Breast epithelium (tissue), 3 donors: ENCODE data around the gene ATF5.

Experiments
- POLR2A ChIP-seq: fragments of 450-650 bp; IDR thresholded peaks from one replicate; pipeline ENCODE4 v1.6.1; 2016; ENCODE audit warnings: antibody characterized with exemption, mild to moderate bottlenecking, moderate library complexity
- POLR2AphosphoS5 ChIP-seq, 3 donors: sonication (generic); formaldehyde crosslinking; IDR thresholded peaks; one replicate each; pipeline ENCODE4 v1.6.1; 2017; ENCODE audit warnings: antibody characterized with exemption in 3 of 3
- TF ChIP-seq, protein P1 (sequence below), 3 donors: fragments of 450-650 bp; IDR thresholded peaks; one replicate each; pipeline ENCODE4 v1.5.1; 2016 to 2017; ENCODE audit warnings: antibody characterized with exemption in 3 of 3, mild to moderate bottlenecking in 3 of 3, moderate library complexity in 3 of 3

DNA sequence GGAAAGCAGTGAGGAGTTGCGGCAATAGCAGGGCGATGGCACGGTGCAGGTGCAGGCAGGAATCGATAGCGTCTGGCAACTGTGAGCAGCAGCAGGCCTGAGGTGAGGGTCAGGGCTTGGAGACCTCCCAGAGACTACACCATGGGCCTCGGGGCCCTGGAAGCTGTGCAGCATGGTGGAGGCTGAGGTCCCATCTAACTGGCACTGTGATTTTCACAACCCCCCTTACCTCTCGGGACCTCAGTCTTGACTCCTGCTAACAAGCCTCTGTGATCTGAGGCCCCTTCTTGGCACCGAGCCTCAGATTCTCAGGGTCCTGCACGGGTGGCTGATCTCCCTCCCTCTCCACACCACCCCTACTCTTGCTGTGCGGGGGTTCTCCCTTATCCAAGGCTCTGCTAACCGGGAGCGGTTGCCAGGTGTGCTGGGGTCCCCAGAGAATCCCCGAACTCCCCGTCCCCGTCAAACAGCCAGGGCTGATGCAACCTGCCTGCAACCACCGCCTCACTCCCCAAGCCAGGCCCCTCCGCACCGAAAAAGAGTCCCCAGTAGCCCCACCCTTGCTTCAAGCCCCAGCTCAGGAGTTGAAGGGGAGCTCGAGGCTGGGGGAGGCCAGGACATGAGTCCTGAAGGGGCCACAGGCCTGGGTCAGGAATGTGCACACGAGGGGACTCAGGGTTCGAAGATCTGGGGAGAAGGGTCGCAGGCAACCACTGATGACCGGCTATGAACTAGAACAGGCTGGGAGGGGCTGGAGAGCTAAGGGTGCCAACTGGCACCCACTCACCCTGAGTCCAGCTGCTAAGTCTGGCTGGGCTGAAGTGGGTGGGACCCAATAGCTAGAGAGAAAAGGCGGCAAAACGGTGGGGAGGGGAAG is 4.8 kb upstream of the ATF5 start:
- TF ChIP-seq, protein P1, sequence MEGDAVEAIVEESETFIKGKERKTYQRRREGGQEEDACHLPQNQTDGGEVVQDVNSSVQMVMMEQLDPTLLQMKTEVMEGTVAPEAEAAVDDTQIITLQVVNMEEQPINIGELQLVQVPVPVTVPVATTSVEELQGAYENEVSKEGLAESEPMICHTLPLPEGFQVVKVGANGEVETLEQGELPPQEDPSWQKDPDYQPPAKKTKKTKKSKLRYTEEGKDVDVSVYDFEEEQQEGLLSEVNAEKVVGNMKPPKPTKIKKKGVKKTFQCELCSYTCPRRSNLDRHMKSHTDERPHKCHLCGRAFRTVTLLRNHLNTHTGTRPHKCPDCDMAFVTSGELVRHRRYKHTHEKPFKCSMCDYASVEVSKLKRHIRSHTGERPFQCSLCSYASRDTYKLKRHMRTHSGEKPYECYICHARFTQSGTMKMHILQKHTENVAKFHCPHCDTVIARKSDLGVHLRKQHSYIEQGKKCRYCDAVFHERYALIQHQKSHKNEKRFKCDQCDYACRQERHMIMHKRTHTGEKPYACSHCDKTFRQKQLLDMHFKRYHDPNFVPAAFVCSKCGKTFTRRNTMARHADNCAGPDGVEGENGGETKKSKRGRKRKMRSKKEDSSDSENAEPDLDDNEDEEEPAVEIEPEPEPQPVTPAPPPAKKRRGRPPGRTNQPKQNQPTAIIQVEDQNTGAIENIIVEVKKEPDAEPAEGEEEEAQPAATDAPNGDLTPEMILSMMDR (IDR thresholded peaks at IDR 0.05) = no peak
- TF ChIP-seq POLR2AphosphoS5 (IDR thresholded peaks at IDR 0.05) = no peak
- no peak for TF ChIP-seq POLR2A
